NCI-H1092 (cell line): ENCODE measurements around the gene ATXN7L3.
"Not testable (repeated sequence)": the region's sequence is repeated elsewhere in the genome, so short reads cannot be mapped to it uniquely, and the experiment has no call there.

Source experiments
- DNase-seq: peaks from one replicate; lab custom pipeline; 2025; lab: John Stamatoyannopoulos, UW

ATXN7L3 gene

DNA sequence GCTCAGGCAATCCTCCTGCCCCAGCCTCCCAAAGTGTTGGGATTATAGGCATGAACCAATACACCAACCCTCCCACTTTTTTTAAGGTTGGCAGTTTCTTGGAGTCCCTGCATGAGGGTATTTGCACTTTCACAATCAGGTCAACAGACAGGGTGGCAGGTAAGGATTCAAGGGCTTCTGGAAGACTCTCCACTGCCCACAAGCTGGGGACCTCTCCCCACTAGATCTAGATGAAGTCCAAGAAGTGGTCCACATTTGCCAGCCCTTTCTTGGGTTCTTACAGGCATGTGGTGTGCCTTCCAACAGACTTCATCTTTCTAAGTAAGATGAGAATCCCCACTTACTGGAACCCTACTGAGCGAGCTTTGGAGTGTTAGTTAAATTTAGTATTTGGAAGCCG lies 25.3 kb downstream of the ATXN7L3 start:
- DNase-seq, result no peak

- no peak for DNase-seq
These were observed 27.7 kb downstream of the ATXN7L3 start for GRCh38 chr17:44171931-44172455.

DNA sequence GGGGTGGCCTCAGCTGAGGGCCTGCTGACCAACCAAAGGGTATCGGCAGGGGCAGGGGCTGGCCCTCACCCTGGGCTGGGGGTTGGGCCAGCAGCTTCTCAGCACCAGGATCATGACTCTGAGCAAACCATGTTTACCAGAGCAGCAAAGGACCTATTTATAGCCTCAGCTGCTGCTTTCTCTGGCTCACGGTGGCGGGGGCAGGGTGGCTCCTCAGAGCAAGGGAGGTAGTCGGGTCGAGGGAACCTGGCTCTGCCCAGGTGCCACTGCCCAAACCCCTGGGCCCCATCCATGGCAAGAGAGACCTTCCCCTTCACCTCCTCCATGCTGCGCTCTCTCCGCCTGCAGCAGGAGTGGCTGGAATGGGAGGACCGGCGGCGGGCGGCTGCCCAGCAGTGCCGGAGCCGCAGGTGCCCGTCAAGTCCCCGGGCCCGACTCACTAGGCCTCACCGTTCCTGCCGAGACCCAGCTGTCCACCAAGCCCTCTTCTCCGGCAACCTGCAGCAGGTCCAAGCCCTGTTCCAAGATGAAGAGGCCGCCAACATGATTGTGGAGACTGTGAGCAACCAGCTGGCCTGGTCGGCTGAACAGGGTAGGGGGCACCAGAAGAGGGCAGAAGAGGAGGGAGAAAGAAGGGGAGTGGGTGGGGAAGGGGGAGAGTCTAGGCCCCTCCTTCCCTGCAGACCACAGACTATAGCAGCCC lies 29.0 kb downstream of the ATXN7L3 start, which contains the start of gene ASB16:
TSS of gene ASB16 (plus strand) at position 206 of the 703 bp plus-strand sequence. CDS start at position 292, 86 bp downstream.
- peak; percentile 24 for DNase-seq

- no peak for DNase-seq
These were observed 29.6 kb downstream of the ATXN7L3 start for GRCh38 chr17:44170135-44170498.

- peak; percentile 70 for DNase-seq
These were observed 32.4 kb downstream of the ATXN7L3 start for GRCh38 chr17:44167181-44167861.

DNA sequence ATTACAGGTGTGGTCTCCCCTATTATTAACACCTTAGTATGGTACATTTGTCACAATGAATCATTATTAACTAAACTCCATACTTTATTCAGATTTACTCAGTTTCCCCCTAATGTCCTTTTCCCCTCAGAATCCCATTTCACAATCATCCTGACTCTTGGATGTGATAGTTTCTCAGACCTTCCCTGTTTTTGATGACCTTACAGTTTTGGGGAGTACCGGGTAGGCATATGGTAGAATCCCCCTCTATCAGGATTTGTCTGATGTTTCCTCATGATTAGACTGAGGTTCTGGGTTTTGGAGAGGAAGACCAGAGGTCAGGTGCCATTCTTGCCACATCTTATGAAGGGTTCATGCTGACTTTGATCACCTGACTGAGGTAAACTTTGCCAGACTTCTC lies 35.2 kb downstream of the ATXN7L3 start:
- DNase-seq, result no peak

GRCh38 chr17:44159519-44160210 lies 40.0 kb downstream of the ATXN7L3 start:
- DNase-seq, result no peak

- DNase-seq, result no peak
These were observed 44.2 kb downstream of the ATXN7L3 start for GRCh38 chr17:44155488-44155887.

DNA sequence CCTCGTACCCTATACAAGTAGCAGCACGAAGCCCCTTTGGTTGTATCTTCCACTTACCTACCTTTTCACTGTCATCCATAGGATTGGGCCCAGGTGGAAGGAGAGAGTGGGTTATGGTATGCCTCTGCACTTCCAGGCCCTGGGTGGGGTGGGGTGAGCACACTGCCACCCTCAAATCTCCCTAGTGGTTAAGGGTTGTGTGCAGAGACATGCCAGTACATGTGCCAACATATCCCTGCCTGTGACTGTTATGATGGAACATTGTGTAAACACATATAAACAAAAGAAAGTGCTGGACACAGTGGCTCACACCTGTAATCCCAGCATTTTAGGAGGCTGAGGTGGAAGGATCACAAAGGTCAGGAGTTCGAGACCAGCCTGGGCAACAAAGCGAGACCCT lies 46.8 kb downstream of the ATXN7L3 start:
- DNase-seq, result no peak

DNA sequence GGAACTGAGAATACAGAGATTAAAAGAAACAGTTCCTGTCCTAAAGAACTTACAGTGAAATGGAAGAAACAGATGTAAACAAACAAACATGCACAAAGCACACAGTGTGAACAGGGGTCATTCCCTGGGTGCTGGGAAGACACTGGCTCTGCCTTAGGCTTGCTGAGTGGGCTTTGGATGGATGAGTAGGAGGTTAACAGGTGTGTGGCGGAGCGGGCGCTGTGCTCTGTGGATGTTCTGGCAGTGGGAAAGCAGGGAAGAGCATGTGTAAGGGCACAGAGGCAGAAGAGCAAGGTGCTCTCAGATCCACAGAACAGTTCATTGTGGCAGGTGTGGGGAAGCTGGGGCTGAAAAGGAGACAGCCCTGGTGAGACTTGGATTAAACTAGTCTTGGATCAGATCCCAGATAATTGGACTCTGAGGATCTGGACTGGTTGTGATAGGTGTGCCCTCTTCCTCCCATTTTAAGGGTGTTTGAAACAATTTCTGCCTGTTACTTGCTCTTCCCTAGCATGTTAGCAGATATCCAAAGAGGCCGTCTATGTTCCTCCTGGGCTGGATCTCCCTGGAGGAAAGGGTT lies 49.8 kb downstream of the ATXN7L3 start:
- DNase-seq, result no peak

DNA sequence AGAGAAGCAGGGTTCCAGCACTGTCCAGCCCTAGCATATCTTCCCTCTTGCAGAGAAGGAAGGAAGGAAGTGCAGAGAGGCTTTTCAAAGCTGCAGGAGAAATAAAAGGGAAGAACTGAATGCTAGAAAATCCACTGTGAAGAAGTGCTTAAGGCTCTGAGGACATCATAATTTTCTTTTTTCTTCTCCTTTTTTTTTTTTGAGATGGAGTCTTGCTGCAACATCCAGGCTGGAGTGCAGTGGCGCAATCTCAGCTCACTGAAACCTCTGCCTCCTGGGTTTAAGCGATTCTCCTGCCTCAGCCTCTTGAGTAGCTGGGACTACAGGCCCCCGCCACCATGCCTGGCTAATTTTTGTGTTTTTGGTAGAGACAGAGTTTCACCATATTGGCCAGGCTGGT lies 50.6 kb downstream of the ATXN7L3 start:
- not testable (repeated sequence) for DNase-seq

- no peak for DNase-seq
These were observed 51.9 kb downstream of the ATXN7L3 start for GRCh38 chr17:44147812-44148211.

GRCh38 chr17:44146375-44147346 lies 53.0 kb downstream of the ATXN7L3 start:
- DNase-seq, result no peak

DNA sequence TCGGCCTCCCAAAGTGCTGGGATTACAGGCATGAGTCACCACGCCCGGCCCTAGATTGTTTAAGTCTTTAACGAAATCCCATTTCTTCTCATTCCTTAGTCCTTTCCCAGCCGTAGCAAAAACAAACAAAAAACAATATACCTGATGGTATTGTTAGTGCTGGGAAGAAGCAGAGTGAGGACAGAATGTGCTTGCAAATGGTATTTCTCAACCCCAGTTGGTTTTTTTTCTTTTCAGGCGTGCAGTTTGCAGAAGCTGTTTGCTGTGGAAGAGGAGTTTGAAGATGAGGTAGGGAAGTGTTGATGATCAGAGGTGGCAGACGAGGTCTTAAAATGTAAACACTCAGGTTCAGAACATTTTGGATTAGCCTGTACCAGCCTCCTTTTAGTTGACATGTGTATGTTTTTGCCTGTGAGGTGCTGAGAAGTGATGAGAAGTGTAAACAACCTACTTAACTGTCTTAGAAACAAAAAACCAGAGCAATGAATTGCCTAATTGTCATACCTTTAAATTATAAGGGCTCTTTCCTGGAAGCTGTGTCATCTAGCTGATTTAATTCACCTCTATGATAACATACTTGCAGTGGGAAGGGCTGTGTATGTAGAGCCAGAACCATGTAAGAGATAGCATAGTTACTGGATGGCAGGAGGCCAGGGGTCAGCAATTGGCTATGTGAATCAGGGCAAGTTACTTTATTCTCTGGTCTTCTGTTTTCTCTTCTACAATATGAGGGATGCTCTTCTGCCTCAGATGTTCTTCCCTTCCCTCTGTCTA lies 54.5 kb downstream of the ATXN7L3 start:
- no peak for DNase-seq

DNA sequence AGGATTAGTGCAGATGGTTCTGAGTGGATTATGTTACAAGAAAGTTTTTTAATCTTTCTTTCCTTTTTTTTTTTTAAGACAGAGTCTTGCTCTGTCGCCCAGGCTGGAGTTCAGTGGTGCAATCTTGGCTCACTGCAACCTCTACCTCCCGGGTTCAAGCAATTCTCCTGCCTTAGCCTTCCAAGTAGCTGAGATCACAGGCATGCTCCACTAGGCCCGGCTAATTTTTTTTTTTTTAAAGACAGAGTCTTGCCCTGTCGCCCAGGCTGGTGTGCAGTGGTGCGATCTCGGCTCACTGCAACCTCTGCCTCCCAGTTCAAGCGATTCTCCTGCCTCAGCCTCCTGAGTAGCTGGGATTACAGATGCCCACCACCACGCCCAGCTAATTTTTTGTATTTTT lies 55.8 kb downstream of the ATXN7L3 start:
- not testable (repeated sequence) for DNase-seq
